GM10248 (cell line): ENCODE measurements around the gene CDH23.

Source experiments
- CTCF ChIA-PET: fragments of 300-600 bp; sonication (Branson Sonifier 250); formaldehyde crosslinking; extraction: SDS; loops from one replicate; lab custom pipeline; 2021; ENCODE audit warnings: antibody characterized with exemption; lab: Yijun Ruan, JAX
- POLR2A ChIA-PET: fragments of 350-650 bp; sonication (Branson Sonifier 250); formaldehyde crosslinking; extraction: SDS; loops from one replicate; lab custom pipeline; 2020; ENCODE audit warnings: antibody characterized with exemption; lab: Yijun Ruan, JAX
- DNase-seq: peaks from one replicate; pipeline ENCODE4 v3.0.0; 2012; ENCODE audit errors: extremely low spot score
- CTCF ChIP-seq: IDR thresholded peaks from 2 replicates; pipeline ENCODE4 v1.5.1; 2012; ENCODE audit warnings: mild to moderate bottlenecking, low read depth; ENCODE audit errors: extremely low read depth, missing control alignments, control extremely low read depth

Gene CDH23

GRCh38 chr10:71553432-71553831 lies 156.7 kb downstream of the CDH23 start:
- POLR2A ChIA-PET, result no interaction called here
- no peak for TF ChIP-seq CTCF
- CTCF ChIA-PET, result interaction anchor here (1.4 to 9.2 kb wide), 2 partner anchors 11 to 17 kb away, joined by 5 to 59 read pairs; no protein-coding TSS in a partner anchor
- no peak for DNase-seq

DNA sequence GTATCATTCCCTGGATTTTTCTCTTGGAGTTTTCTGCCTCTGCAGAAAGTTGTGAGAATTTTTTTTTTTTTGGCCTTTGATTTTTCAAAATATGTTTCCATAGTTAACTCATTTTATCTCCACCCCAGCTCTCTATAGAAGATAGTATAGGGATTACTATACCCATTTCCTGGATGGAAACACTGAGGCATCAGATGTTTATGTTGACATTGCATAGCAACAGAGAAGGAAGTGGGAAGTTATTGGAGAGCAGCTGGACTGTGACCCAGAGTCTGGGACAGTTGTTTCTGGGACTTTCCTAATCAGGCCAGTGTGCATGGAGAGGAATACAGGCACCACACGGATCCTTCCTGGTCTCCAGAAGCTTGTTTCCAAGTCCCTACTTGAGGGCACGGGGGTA lies 158.0 kb downstream of the CDH23 start:
- TF ChIP-seq CTCF, result no peak
- POLR2A ChIA-PET, result no interaction called here
- CTCF ChIA-PET, result interaction anchor here (1.0 to 9.2 kb wide), 4 partner anchors 10 to 170 kb away, joined by 3 to 59 read pairs (median 4); no protein-coding TSS in a partner anchor
- no peak for DNase-seq

DNA sequence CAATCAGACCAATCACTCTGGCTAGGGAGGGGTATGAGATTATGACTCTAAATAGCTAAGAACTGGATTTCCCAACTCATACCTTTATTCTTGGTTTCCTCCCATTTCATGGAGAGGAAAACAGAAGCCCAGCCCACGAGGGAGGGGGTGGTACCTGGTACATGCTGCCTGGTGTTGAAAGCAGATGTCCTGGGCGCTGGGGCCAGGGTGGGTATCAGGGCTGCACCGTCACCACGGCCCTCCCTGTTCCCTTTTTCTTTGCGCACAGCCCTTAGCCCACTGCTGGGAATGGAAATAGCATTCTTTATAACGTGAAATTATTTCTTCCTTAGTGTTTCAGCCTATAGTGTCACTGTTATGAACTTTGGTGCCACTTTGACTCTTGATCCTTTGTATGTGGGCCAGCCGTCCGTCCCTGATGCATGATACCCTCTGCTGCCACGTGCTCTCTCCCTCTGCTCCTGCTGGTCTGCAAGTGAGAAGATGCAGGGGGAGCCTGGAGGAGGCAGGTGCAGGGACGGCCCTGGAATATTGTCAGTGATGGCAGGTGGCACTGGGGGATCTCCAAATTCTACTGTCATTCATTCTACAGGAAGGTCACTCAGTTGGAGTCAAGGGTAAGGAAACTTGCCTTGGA lies 158.5 kb downstream of the CDH23 start:
- CTCF ChIA-PET, result interaction anchor here (1.0 to 9.2 kb wide), 4 partner anchors 9 to 171 kb away, joined by 3 to 59 read pairs (median 4); no protein-coding TSS in a partner anchor

DNA sequence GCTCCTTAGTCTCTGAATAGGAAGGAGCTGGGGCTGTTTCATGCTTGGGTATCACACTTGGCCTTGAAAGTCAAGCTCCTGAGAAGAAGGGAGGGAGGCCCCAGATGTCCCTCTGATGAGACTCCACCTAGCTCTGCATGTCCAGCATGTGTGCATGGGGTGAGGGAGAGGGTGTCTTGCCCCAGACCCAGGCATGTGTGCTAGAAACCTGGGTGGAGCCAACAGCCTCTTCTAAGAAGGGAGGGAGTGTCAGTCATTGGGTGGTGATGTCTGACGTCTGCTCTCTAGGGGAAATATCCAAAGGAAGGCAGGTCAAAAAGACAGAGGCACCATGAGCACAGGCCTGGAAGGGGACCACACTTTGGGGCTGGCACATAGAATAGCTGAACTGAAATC lies 159.0 kb downstream of the CDH23 start:
- no peak for TF ChIP-seq CTCF
- DNase-seq, result no peak
- POLR2A ChIA-PET, result no interaction called here
- CTCF ChIA-PET, result interaction anchor here (1.2 to 9.2 kb wide), 2 partner anchors 14 to 171 kb away, joined by 3 to 59 read pairs; no protein-coding TSS in a partner anchor

More for the DNA sequence above, 158.5 kb downstream of the CDH23 start:
- TF ChIP-seq CTCF, result no peak
- POLR2A ChIA-PET, result no interaction called here
- no peak for DNase-seq

- no peak for TF ChIP-seq CTCF
- ChIA-PET CTCF (interaction anchor here (0.9 to 2.0 kb wide), 4 partner anchors 10 to 249 kb away, joined by 3 to 12 read pairs (median 4); no protein-coding TSS in a partner anchor), POLR2A (no interaction called here)
These were observed 162.3 kb downstream of the CDH23 start for GRCh38 chr10:71558991-71559390.

GRCh38 chr10:71561003-71561574 lies 164.4 kb downstream of the CDH23 start:
- DNase-seq, result no peak
- TF ChIP-seq CTCF, result no peak
- ChIA-PET POLR2A (no interaction called here), CTCF (interaction anchor here (1.4 to 1.5 kb wide), 2 partner anchors 9 to 147 kb away, joined by 3 to 5 read pairs; no protein-coding TSS in a partner anchor)

More at GRCh38 chr10:71558991-71559390, 162.3 kb downstream of the CDH23 start:
- DNase-seq, result no peak
